Measurements from ENCODE around the gene SNTB2. TPM values are rescaled to one million over a fixed set of nuclear protein-coding genes. Genes with fewer than 3 reads are reported as not detected.

The SNTB2 gene
- total and polyA plus RNA-seq, 9 of the 15 experiments (the other 6 are each of a cell fraction or from before 2014, with no cell fraction given), result 1.2 to 13.7 (median 5.7) TPM

DNA sequence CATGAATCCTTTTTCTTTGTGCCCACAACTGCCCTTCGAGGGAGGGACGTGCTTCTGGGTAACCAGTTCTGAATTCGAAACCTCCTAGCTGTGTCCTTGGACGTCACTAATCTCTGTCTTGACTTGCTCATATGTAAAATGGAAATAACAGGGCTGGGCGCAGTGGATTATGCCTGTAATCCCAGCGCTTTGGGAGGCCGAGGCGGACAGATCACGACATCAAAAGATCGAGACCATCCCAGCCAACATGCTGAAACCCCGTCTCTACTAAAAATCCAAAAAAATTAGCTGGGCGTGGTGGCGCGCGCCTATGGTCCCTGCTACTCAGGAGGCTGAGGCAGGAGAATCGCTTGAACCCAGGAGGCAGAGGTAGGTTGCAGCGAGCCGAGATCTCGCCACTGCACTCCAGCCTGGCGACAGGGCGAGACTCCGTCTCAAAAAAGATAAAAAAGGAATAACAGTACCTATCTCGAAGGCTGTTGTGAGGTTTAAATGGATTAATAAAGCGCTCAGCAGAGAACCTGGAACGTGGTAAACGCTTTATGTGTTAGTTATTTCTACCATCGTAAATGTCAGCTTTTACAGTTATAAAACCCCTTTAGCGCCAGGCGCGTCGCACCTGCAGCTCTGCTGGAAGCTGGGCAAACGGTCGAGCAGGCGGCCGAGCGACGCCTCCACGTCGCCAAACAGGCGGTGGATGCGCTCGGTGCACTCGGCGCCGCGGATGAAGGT is 151.8 kb downstream of the SNTB2 start (continued):
- TF ChIP-seq, protein P1, sequence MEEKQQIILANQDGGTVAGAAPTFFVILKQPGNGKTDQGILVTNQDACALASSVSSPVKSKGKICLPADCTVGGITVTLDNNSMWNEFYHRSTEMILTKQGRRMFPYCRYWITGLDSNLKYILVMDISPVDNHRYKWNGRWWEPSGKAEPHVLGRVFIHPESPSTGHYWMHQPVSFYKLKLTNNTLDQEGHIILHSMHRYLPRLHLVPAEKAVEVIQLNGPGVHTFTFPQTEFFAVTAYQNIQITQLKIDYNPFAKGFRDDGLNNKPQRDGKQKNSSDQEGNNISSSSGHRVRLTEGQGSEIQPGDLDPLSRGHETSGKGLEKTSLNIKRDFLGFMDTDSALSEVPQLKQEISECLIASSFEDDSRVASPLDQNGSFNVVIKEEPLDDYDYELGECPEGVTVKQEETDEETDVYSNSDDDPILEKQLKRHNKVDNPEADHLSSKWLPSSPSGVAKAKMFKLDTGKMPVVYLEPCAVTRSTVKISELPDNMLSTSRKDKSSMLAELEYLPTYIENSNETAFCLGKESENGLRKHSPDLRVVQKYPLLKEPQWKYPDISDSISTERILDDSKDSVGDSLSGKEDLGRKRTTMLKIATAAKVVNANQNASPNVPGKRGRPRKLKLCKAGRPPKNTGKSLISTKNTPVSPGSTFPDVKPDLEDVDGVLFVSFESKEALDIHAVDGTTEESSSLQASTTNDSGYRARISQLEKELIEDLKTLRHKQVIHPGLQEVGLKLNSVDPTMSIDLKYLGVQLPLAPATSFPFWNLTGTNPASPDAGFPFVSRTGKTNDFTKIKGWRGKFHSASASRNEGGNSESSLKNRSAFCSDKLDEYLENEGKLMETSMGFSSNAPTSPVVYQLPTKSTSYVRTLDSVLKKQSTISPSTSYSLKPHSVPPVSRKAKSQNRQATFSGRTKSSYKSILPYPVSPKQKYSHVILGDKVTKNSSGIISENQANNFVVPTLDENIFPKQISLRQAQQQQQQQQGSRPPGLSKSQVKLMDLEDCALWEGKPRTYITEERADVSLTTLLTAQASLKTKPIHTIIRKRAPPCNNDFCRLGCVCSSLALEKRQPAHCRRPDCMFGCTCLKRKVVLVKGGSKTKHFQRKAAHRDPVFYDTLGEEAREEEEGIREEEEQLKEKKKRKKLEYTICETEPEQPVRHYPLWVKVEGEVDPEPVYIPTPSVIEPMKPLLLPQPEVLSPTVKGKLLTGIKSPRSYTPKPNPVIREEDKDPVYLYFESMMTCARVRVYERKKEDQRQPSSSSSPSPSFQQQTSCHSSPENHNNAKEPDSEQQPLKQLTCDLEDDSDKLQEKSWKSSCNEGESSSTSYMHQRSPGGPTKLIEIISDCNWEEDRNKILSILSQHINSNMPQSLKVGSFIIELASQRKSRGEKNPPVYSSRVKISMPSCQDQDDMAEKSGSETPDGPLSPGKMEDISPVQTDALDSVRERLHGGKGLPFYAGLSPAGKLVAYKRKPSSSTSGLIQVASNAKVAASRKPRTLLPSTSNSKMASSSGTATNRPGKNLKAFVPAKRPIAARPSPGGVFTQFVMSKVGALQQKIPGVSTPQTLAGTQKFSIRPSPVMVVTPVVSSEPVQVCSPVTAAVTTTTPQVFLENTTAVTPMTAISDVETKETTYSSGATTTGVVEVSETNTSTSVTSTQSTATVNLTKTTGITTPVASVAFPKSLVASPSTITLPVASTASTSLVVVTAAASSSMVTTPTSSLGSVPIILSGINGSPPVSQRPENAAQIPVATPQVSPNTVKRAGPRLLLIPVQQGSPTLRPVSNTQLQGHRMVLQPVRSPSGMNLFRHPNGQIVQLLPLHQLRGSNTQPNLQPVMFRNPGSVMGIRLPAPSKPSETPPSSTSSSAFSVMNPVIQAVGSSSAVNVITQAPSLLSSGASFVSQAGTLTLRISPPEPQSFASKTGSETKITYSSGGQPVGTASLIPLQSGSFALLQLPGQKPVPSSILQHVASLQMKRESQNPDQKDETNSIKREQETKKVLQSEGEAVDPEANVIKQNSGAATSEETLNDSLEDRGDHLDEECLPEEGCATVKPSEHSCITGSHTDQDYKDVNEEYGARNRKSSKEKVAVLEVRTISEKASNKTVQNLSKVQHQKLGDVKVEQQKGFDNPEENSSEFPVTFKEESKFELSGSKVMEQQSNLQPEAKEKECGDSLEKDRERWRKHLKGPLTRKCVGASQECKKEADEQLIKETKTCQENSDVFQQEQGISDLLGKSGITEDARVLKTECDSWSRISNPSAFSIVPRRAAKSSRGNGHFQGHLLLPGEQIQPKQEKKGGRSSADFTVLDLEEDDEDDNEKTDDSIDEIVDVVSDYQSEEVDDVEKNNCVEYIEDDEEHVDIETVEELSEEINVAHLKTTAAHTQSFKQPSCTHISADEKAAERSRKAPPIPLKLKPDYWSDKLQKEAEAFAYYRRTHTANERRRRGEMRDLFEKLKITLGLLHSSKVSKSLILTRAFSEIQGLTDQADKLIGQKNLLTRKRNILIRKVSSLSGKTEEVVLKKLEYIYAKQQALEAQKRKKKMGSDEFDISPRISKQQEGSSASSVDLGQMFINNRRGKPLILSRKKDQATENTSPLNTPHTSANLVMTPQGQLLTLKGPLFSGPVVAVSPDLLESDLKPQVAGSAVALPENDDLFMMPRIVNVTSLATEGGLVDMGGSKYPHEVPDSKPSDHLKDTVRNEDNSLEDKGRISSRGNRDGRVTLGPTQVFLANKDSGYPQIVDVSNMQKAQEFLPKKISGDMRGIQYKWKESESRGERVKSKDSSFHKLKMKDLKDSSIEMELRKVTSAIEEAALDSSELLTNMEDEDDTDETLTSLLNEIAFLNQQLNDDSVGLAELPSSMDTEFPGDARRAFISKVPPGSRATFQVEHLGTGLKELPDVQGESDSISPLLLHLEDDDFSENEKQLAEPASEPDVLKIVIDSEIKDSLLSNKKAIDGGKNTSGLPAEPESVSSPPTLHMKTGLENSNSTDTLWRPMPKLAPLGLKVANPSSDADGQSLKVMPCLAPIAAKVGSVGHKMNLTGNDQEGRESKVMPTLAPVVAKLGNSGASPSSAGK (IDR thresholded peaks at IDR 0.05), result no peak; the same call in 1 of the 2 replicates
- no peak for TF ChIP-seq IFI16 (CRISPR knock-in tag; IDR thresholded peaks at IDR 0.05)
- no peak for TF ChIP-seq DIDO1 (tag; IDR thresholded peaks at IDR 0.05; ENCODE audit: low read depth)
- no peak for TF ChIP-seq ZNF583 (CRISPR knock-in tag; IDR thresholded peaks at IDR 0.05)
- no peak for TF ChIP-seq ZNF766 (CRISPR knock-in tag; conservative IDR thresholded peaks at IDR 0.05)
- TF ChIP-seq MYNN (IDR thresholded peaks at IDR 0.05), result no peak
- no peak for TF ChIP-seq MYNN (CRISPR knock-in tag; IDR thresholded peaks at IDR 0.05)
- TF ChIP-seq, protein P2, sequence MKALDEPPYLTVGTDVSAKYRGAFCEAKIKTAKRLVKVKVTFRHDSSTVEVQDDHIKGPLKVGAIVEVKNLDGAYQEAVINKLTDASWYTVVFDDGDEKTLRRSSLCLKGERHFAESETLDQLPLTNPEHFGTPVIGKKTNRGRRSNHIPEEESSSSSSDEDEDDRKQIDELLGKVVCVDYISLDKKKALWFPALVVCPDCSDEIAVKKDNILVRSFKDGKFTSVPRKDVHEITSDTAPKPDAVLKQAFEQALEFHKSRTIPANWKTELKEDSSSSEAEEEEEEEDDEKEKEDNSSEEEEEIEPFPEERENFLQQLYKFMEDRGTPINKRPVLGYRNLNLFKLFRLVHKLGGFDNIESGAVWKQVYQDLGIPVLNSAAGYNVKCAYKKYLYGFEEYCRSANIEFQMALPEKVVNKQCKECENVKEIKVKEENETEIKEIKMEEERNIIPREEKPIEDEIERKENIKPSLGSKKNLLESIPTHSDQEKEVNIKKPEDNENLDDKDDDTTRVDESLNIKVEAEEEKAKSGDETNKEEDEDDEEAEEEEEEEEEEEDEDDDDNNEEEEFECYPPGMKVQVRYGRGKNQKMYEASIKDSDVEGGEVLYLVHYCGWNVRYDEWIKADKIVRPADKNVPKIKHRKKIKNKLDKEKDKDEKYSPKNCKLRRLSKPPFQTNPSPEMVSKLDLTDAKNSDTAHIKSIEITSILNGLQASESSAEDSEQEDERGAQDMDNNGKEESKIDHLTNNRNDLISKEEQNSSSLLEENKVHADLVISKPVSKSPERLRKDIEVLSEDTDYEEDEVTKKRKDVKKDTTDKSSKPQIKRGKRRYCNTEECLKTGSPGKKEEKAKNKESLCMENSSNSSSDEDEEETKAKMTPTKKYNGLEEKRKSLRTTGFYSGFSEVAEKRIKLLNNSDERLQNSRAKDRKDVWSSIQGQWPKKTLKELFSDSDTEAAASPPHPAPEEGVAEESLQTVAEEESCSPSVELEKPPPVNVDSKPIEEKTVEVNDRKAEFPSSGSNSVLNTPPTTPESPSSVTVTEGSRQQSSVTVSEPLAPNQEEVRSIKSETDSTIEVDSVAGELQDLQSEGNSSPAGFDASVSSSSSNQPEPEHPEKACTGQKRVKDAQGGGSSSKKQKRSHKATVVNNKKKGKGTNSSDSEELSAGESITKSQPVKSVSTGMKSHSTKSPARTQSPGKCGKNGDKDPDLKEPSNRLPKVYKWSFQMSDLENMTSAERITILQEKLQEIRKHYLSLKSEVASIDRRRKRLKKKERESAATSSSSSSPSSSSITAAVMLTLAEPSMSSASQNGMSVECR (CRISPR knock-in tag; IDR thresholded peaks at IDR 0.05), result no peak
- no peak for TF ChIP-seq TAF9B (IDR thresholded peaks at IDR 0.05; ENCODE audit: partially characterized antibody)
- TF ChIP-seq ZBED1 (IDR thresholded peaks at IDR 0.05), result no peak
- TF ChIP-seq, protein P3, sequence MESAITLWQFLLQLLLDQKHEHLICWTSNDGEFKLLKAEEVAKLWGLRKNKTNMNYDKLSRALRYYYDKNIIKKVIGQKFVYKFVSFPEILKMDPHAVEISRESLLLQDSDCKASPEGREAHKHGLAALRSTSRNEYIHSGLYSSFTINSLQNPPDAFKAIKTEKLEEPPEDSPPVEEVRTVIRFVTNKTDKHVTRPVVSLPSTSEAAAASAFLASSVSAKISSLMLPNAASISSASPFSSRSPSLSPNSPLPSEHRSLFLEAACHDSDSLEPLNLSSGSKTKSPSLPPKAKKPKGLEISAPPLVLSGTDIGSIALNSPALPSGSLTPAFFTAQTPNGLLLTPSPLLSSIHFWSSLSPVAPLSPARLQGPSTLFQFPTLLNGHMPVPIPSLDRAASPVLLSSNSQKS (CRISPR knock-in tag; IDR thresholded peaks at IDR 0.05), result no peak
- TF ChIP-seq RBM34 (IDR thresholded peaks at IDR 0.05; ENCODE audit: borderline replicate concordance, insufficient read depth, low read length), result no peak

All from K562 (cell line).